Stomach (tissue), 9 donors: ENCODE results near the gene IL24. TPM values are rescaled to one million over a fixed set of nuclear protein-coding genes. Genes with fewer than 3 reads are reported as not detected.

Experiments
- DNase-seq, 2 donors: peaks; one replicate each; pipeline versions ENCODE4 v3.0.0 to v3.0.0-alpha.2; 2013 to 2019
- H3K27ac ChIP-seq, 5 donors: fragments of 200-600 bp in 4 of 5; sonication (generic) in 4 of 5; one replicate each; pipeline ENCODE4 v1.5.1; 2013 to 2019; ENCODE audit warnings: mild to moderate bottlenecking in 1 of 5, moderate library complexity in 1 of 5
- H3K27me3 ChIP-seq, 3 donors: fragments of 200-600 bp; sonication (generic); one replicate each; pipeline ENCODE4 v1.5.1; 2017 to 2019; ENCODE audit warnings: mixed run types in 1 of 3
- H3K36me3 ChIP-seq, 4 donors: fragments of 200-600 bp; sonication (generic); 1 replicate in 3 of 4; 2 replicates in 1 of 4; pipeline ENCODE4 v1.5.1; 2016 to 2019
- H3K4me1 ChIP-seq, 4 donors: fragments of 200-600 bp; sonication (generic); one replicate each; pipeline ENCODE4 v1.5.1; 2016 to 2019
- H3K4me3 ChIP-seq, 4 donors: fragments of 200-600 bp; sonication (generic) in 3 of 4; one replicate each; pipeline ENCODE4 v1.5.1; 2016 to 2019; ENCODE audit warnings: mild to moderate bottlenecking in 1 of 4
- H3K9me3 ChIP-seq, 4 donors: fragments of 200-600 bp; sonication (generic); one replicate each; pipeline ENCODE4 v1.5.1; 2016 to 2019
- EP300 ChIP-seq: sonication (generic); formaldehyde crosslinking; IDR thresholded peaks from one replicate; pipeline ENCODE4 v1.6.1; 2017; ENCODE audit warnings: antibody characterized with exemption
- POLR2A ChIP-seq, 4 donors: fragments of 450-650 bp; IDR thresholded peaks; one replicate each; pipeline ENCODE4 v1.6.1; 2016; ENCODE audit warnings: antibody characterized with exemption in 4 of 4, control low read depth in 2 of 4, mild to moderate bottlenecking in 1 of 4, moderate library complexity in 1 of 4
- POLR2AphosphoS5 ChIP-seq, 3 donors: sonication (generic); formaldehyde crosslinking; IDR thresholded peaks; one replicate each; pipeline ENCODE4 v1.6.1; 2016; ENCODE audit warnings: antibody characterized with exemption in 3 of 3
- WGBS, 5 donors: extraction: QIAGEN DNeasy Blood & Tissue Kit in 3 of 5; methylation state at CpG; one replicate each; pipeline versions ENCODE4 v1.1.5 to v1.1.7; 2013 to 2018; 5-methylcytosine and 5-hydroxymethylcytosine counted together
- intact Hi-C: fragments of 100-400 bp; cut with DNase I; formaldehyde crosslinking; loops from one replicate; pipeline ENCODE4 v1.15.1; 2023; ENCODE audit warnings: low total_unique reads
- polyA plus RNA-seq, 3 donors: library from polyadenylated mRNA; stranded (reverse); fragments of 200-250 nt; gene quantifications; one replicate each; pipeline ENCODE4 v1.2.3, GENCODE V29; 2013
- total RNA-seq, 5 donors: library from RNA; depleted of rRNA; stranded (reverse); fragments of >200 nt; gene quantifications; one replicate each; pipeline versions ENCODE4 v1.1.0 to v1.2.3, GENCODE V29; 2014 to 2016
- TF ChIP-seq, protein P1 (sequence below), 7 experiments: fragments of 450-650 bp in 4 of 7; fragments of 200-600 bp in 3 of 7; sonication (generic) in 3 of 7; IDR thresholded peaks; one replicate each; pipeline ENCODE4 v1.5.1; 2016 to 2019; ENCODE audit warnings: antibody characterized with exemption in 7 of 7, control low read depth in 2 of 7, mild to moderate bottlenecking in 1 of 7
- donor health status: healthy with polysubstance abuse.
- donor health status: Bipolar disorder and iron deficiency.
- donor health status: healthy.

IL24 gene
- total and polyA plus RNA-seq, 8 donors = 1.00 TPM; not detected in 7

DNA sequence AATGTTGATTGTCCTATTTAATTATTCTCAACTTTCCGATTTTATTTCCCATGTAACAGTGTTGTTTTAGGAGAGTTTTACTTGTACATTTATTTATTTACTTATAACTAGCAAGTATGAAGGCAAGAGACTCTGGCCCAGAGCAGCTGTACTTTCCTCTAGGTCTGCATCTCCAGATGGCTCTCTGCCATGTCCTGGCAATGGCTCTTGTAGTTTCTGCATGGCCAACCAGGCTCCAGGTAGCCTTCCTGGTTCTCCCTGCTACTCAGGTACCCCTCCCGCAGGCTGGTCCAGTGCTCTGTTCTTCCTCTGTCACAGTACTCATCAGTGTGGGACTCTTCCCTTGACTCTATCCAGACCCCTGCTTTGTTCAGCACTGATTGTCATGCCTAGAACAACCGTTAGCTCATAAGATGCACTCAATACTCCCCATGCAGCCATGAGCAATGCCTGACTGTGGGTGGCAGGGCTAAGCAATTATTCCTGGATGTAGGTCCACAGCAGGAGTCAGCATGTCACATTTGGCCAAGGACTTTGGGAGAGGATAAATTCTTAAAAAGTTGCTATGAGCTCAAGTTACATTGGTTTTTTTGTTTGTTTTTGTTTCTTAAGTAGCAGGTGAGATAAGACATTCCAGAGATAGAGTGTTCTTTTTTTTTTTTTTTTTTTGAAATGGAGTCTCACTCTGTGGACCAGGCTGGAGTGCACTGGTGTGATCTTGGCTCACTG, 42.7 kb upstream of the IL24 start:
- H3K27me3 ChIP-seq = no peaks in the 10 kb centered on the region
- peaks cover 0 to 4% (median 0%) of the 10 kb centered on the region in 4 donors for H3K4me1 ChIP-seq
- WGBS, 5 donors = 59 to 73% (median 63%) methylated on average over 3 of the region's 3 CpGs
- DNase-seq = peak in 1 of 2 donors; percentile 76
- no peaks in the 10 kb centered on the region for H3K36me3 ChIP-seq
- H3K4me3 ChIP-seq = no peak overlapping the region
- intact Hi-C loops = no loop called here
- TF ChIP-seq POLR2A (IDR thresholded peaks at IDR 0.05) = no peak
- TF ChIP-seq POLR2AphosphoS5 (IDR thresholded peaks at IDR 0.05) = no peak
- TF ChIP-seq, protein P1, sequence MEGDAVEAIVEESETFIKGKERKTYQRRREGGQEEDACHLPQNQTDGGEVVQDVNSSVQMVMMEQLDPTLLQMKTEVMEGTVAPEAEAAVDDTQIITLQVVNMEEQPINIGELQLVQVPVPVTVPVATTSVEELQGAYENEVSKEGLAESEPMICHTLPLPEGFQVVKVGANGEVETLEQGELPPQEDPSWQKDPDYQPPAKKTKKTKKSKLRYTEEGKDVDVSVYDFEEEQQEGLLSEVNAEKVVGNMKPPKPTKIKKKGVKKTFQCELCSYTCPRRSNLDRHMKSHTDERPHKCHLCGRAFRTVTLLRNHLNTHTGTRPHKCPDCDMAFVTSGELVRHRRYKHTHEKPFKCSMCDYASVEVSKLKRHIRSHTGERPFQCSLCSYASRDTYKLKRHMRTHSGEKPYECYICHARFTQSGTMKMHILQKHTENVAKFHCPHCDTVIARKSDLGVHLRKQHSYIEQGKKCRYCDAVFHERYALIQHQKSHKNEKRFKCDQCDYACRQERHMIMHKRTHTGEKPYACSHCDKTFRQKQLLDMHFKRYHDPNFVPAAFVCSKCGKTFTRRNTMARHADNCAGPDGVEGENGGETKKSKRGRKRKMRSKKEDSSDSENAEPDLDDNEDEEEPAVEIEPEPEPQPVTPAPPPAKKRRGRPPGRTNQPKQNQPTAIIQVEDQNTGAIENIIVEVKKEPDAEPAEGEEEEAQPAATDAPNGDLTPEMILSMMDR (IDR thresholded peaks at IDR 0.05) = no peak
- TF ChIP-seq EP300 = no peak
- no peaks in the 10 kb centered on the region for H3K9me3 ChIP-seq
- H3K27ac ChIP-seq = no peak overlapping the region

DNA sequence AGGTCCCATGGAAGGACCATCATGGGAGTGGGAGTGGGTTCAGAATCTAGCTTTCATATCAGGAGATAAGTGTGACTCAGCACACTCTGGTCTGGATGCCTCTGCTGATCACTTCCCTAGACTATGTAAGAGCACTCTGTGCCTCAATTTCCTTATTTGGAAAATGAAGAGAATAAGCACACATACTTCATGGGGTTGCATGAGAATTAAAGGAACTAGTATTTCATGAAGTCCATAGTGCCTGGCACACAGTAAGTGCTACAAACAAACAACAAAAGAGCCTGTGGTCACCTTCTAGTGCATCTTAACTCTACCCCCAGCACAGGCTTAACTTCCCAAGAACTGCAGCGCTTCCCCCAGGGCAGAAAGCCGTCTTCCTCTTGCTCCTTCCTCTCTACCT, 41.4 kb upstream of the IL24 start:
- no peak overlapping the region for H3K27ac ChIP-seq
- no peaks in the 10 kb centered on the region for H3K36me3 ChIP-seq
- no peaks in the 10 kb centered on the region for H3K9me3 ChIP-seq
- H3K27me3 ChIP-seq = no peaks in the 10 kb centered on the region
- 81 to 94% (median 90%) methylated on average over 2 of the region's 2 CpGs for WGBS, 5 donors
- TF ChIP-seq, protein P1 (IDR thresholded peaks at IDR 0.05) = no peak
- TF ChIP-seq POLR2A (IDR thresholded peaks at IDR 0.05) (no peak), POLR2AphosphoS5 (IDR thresholded peaks at IDR 0.05) (no peak), EP300 (no peak)
- DNase-seq = no peak
- H3K4me1 ChIP-seq = peaks cover 0 to 4% (median 0%) of the 10 kb centered on the region in 4 donors
- no peak overlapping the region for H3K4me3 ChIP-seq
- intact Hi-C loops = no loop called here

DNA sequence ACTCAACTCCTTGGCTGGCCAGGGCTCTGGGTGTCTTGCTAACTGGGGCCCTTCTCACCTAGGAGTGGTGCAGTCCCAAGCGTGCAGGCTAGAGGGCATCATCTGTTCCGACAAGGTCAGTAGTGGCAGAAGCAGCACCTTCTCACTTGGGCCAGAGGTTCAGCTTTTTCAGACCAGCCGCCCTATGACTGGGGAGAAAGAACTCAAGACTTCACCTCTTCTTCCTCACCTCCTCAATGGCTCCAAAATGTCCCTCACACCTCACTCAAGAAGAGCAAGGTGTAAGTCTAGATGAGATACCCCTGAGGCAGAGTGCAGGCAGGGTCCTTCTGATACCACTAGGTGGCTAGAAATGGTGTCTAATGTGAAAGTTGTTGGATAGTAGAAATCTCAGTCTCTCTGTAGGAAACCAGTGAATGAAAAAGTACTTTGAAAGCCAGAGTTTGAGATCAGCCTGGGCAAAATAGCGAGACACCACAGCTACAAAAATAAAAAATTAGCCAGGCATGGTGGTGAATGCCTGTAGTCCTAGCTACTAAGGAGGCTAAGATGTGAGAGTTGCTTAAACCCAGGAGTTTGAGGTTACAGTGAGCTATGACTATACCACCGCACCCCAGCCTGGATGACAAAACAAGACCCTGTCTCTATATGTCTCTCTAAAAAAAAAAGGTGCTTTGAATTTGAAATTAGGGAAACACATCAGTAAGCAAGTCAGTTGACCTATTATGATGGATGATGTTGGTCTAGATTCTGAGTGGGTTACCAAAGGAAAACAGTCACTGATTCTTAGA, 40.4 kb upstream of the IL24 start:
- Histone ChIP-seq H3K36me3 (no peaks in the 10 kb centered on the region), H3K9me3 (no peaks in the 10 kb centered on the region), H3K4me1 (peaks cover 0 to 4% (median 0%) of the 10 kb centered on the region in 4 donors), H3K27me3 (no peaks in the 10 kb centered on the region), H3K27ac (no peak overlapping the region), H3K4me3 (no peak overlapping the region)
- DNase-seq = no peak
- intact Hi-C loops = no loop called here
- 81 to 92% (median 88%) methylated on average over 5 of the region's 5 CpGs for WGBS, 5 donors
- TF ChIP-seq, protein P1 (IDR thresholded peaks at IDR 0.05) = no peak

DNA sequence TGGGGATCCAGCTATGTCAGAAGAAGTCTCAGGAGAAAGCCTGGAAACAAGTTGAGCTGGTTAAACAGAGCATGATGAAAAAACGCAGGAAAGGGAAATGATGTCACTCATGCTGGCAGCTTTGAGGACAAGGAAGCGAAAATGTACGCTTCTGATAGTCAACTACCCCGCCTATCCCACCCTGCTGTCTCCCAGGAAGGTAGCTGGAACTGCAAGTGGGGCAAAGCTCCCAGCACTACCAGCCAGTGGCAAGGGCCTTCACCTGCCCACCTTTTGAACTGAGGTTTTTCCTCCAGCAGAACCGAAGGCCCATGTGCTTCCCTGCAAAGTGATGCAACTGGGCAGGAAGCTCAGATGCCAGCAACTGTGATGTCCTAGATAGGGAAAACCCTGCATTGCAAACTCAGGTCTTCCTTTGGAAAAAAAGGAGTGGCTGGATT, 38.1 kb upstream of the IL24 start:
- intact Hi-C loops = no loop called here
- H3K9me3 ChIP-seq = no peaks in the 10 kb centered on the region
- H3K4me3 ChIP-seq = no peak overlapping the region
- DNase-seq = peak in 1 of 2 donors; percentile 30
- H3K4me1 ChIP-seq = peaks cover 0 to 4% (median 0%) of the 10 kb centered on the region in 4 donors
- H3K36me3 ChIP-seq = no peaks in the 10 kb centered on the region
- no peaks in the 10 kb centered on the region for H3K27me3 ChIP-seq
- TF ChIP-seq EP300 (no peak), POLR2A (IDR thresholded peaks at IDR 0.05) (no peak), POLR2AphosphoS5 (IDR thresholded peaks at IDR 0.05) (no peak)
- TF ChIP-seq, protein P1 (IDR thresholded peaks at IDR 0.05) = no peak
- WGBS, 5 donors = 65 to 73% (median 68%) methylated on average over 5 of the region's 5 CpGs
- H3K27ac ChIP-seq = no peak overlapping the region
